Activated naive CD4-positive, alpha-beta T cell treated with Interleukin-2 at 50 U/mL for 16 hours (primary cell): ENCODE measurements around the gene HADHA.
"Not testable (repeated sequence)": the region's sequence is repeated elsewhere in the genome, so short reads cannot be mapped to it uniquely, and the experiment has no call there.

Experiments
- DNase-seq: peaks from one replicate; pipeline ENCODE4 v3.0.0-alpha.2; 2020

The HADHA gene

GRCh38 chr2:26244309-26245230 lies at the start of gene HADHA, which contains the start of gene HADHB:
Gene HADHA (minus strand): TSS chr2:26244632. CDS start chr2:26244596, 36 bp downstream.
Gene HADHB (plus strand): TSS chr2:26244939. CDS start chr2:26254255, 9,316 bp downstream.
- peak; percentile 89 for DNase-seq

GRCh38 chr2:26292646-26293045 lies 48.2 kb upstream of the HADHA start:
- DNase-seq, result no peak

GRCh38 chr2:26290001-26290400 lies 45.6 kb upstream of the HADHA start:
- no peak for DNase-seq

- DNase-seq, result no peak
These were observed 41.5 kb upstream of the HADHA start for GRCh38 chr2:26285931-26286330.

DNA sequence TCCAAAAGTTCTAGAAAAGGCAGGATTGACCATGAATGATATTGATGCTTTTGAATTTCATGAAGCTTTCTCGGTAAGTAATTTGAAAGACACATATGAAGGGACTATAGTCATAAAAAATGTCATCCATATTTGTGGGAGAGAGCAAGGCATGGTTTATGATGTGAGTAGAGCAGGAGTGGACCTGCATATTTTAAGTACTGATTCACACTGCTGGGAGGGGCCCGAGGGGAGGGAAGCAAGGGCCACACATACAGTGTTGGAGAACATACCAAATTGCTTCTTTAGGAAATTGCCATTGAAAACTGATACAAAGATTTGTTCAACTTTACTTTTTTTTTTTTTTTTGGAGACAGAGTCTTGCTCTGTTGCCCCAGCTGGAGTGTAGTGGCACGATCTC lies 39.7 kb upstream of the HADHA start:
- DNase-seq, result no peak

GRCh38 chr2:26283606-26284005 lies 39.2 kb upstream of the HADHA start:
- DNase-seq, result no peak

DNA sequence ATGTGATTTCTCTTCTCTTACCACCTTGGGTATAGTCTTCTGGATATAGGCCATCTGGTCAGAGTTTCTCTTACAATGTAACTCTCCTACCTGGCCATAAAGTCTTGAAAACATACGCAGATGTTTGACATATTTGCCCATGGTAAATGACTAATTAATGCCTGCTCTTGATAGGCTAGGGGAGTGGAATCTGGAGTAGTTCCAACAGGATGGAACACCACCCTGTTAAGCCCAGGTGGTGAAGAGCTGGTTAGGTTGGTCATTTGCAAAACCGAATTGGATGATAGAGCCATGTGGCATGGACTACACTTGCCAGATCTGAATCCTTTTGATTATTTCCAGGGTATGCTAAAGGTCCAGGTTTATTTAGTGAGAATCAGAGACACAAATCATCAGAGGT lies 36.8 kb upstream of the HADHA start:
- DNase-seq, result no peak

GRCh38 chr2:26279886-26280285 lies 35.5 kb upstream of the HADHA start:
- DNase-seq, result no peak

DNA sequence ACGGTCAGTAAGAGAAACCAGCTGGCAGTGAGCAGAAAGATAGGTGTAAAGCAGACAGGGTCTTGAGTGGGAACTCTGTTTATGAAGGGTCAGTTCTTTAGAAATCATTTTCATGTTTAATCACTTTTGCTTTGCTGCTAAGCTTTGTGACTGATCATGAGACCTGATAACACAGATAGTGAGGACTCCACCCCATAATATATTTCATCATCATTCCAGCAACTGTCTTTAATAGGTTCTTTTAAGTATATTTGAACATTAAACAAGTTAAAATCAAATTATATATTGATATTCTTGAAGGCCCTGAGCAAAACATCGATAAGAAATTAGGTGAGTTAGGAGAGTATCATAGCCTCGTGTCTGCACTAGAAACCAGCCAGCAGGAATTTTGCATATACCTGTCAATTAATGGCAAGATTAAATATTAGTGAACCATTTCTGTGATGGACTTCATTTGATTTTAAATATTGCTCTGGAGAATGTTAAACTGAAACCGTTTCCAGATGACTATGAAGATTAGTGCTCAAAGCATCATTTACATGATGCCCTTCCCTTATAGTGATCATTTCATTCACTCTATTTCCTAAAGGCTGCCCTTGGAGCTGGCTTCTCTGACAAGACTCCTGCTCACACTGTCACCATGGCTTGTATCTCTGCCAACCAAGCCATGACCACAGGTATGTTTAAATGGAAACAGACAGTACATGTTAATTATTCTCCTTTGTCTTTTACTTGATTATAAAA lies 32.2 kb upstream of the HADHA start:
- DNase-seq, result no peak

- DNase-seq, result no peak
These were observed 29.7 kb upstream of the HADHA start for GRCh38 chr2:26274058-26274613.

- no peak for DNase-seq
These were observed 29.1 kb upstream of the HADHA start for GRCh38 chr2:26273501-26273900.

- DNase-seq, result no peak
These were observed 25.9 kb upstream of the HADHA start for GRCh38 chr2:26270373-26270772.

DNA sequence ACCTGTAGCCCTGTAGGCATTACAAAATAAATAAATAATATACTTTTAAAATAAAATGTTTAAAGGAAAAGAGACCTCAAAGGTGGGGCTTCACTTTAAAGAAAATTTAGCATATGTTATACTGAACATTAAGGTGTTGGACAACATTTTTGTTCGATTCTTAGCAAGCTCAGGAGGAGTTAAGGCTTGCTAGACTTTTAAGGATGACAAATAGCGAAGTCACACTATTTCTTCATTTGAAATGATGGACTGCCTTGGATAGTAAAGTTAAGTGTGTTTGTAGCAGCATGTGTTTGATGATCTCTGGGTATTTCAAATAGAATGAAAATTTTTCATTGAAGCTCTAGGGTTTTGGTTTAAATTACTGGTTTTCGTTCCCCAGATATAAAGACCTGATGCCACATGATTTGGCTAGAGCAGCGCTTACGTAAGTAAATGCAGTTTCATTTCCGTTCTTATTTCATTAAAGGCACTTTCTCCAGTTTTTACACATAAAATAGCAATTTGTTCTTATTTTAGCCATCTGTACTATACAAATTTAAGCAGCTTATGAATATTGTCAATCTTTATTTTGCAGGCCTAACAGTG lies 25.2 kb upstream of the HADHA start:
- DNase-seq, result no peak

- DNase-seq, result not testable (repeated sequence)
These were observed 24.4 kb upstream of the HADHA start for GRCh38 chr2:26268670-26269385.

GRCh38 chr2:26268213-26268612 lies 23.8 kb upstream of the HADHA start:
- DNase-seq, result no peak

GRCh38 chr2:26258836-26259235 lies 14.4 kb upstream of the HADHA start:
- not testable (repeated sequence) for DNase-seq

- DNase-seq, result no peak
These were observed 11.4 kb upstream of the HADHA start for GRCh38 chr2:26255759-26256384.

DNA sequence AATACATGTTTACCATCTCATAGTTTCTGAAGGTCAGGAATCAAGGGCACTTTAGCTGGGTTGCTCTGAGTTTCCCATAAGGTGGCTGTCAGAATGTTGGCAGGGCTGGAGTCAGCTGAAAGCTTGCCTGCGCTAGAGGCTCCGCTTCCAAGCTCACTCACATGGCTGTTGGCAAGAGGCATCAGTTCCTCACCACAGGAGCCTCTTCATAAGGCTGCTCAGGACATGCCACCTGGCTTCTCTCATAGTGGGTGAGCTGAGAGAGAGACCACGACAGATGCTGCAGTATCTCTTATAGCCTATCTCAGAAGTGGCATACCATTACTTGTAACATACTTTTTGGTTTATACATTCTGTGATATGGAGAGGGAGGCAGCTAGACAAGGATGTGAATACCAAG lies 7.5 kb upstream of the HADHA start:
- DNase-seq, result no peak

- no peak for DNase-seq
These were observed 5.2 kb upstream of the HADHA start for GRCh38 chr2:26249625-26250024.

DNA sequence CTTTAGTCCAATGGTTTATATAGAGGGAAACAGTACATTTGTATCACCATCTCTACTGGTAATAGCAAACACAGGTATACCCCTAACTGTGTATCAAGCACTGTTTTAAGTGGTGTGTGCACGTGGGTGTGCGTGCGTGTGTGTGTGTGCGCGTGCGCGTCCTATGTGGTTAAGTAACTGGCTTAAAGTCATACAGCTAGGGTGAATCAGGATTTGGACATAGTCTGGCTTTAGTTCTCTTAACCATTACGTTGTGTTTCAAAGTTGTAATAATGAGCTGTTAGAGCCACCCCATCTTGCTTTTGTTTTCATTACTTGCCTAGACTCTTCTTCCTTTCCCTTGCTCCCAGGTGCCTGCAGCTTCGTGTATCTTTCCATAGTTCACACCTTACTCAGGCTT lies 2.4 kb upstream of the HADHA start:
- peak; percentile 31 for DNase-seq

DNA sequence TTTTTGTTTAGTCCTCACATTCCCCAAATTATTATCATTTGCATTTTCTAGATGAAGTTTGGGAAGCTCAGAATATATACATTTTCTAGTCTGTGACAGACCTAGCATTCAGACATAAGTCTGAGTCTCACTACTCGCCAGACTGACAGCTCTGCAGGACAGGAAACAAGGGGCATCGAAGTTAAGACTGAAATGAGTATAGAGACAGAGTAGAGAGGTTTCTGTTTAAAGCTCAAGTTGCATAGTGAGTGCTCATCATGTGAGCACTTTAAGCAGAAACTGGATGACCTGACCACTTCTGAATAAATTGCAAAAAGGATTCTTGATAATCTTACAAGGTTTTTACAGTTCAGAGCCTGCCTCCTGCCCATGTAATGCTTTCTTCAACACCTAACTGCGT lies 1.4 kb upstream of the HADHA start:
- DNase-seq, result no peak

DNA sequence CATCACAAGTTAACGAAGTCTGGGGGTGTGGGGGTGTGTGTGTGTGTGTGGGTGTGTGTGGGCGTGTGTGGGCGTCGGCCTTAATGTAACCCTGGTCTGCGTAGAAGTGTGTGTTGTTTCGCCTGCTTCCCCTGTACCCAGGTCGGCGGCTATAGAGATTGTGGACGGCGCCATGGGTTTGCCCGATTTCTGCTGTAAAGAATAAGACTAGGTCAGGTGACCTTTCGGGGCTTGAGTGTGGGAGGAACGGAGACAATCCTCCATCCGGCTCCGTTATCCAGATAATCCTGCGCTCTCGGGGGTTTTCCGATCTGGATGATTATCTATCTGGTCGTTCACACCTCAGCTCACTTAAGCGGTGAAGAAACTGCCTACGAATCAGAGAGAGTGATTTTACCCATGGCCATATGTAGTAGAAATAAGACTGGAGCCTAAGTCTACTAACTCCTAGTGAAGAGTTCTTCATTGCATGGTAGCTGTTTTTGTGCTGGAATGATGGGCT lies 850 bp upstream of the HADHA start:
- peak; percentile 54 for DNase-seq
